ENCODE results near the gene CD300LG.

DNA sequence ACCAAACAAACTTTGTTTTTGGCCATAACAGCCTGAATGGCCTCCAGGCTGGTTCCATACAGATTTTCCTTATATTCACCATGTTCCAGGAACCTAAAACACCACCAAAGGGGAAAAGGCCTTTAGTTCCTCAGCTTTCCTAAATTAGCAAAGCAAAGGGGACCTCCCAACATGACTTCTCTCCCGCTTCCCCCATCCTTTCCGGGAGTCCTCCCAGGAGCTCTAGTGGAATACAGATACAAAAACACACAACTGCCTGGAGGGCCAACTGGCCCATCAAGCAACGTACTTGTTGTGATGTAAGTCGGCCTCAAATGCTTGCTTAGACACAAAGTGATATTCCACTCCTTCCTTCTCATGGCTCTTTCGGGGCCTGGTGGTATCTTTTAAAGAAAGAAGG is 36.2 kb upstream of the CD300LG start:
- TF ChIP-seq, protein P1, sequence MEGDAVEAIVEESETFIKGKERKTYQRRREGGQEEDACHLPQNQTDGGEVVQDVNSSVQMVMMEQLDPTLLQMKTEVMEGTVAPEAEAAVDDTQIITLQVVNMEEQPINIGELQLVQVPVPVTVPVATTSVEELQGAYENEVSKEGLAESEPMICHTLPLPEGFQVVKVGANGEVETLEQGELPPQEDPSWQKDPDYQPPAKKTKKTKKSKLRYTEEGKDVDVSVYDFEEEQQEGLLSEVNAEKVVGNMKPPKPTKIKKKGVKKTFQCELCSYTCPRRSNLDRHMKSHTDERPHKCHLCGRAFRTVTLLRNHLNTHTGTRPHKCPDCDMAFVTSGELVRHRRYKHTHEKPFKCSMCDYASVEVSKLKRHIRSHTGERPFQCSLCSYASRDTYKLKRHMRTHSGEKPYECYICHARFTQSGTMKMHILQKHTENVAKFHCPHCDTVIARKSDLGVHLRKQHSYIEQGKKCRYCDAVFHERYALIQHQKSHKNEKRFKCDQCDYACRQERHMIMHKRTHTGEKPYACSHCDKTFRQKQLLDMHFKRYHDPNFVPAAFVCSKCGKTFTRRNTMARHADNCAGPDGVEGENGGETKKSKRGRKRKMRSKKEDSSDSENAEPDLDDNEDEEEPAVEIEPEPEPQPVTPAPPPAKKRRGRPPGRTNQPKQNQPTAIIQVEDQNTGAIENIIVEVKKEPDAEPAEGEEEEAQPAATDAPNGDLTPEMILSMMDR (IDR thresholded peaks at IDR 0.05): no peak
- TF ChIP-seq POLR2AphosphoS5 (IDR thresholded peaks at IDR 0.05) (no peak), POLR2A (IDR thresholded peaks at IDR 0.05) (no peak), EP300 (IDR thresholded peaks at IDR 0.05) (no peak)

Measured in suprapubic skin (tissue), 4 donors.